Choroid plexus epithelial cell (primary cell): ENCODE data around the gene PIK3IP1.

Source experiments
- DNase-seq: peaks from one replicate; pipeline ENCODE4 v3.0.0-alpha.2; 2010; ENCODE audit warnings: low read depth
- H3K4me3 ChIP-seq: 2 replicates; pipeline ENCODE4 v1.5.1; 2011; ENCODE audit warnings: low read depth, mild to moderate bottlenecking, control low read depth, low read length, moderate library complexity
- TF ChIP-seq, protein P1 (sequence below): conservative IDR thresholded peaks from 2 replicates; pipeline ENCODE4 v1.5.1; 2011; ENCODE audit warnings: low read depth, mild to moderate bottlenecking, control low read depth, inconsistent platforms, low read length, moderate library complexity

Gene PIK3IP1

DNA sequence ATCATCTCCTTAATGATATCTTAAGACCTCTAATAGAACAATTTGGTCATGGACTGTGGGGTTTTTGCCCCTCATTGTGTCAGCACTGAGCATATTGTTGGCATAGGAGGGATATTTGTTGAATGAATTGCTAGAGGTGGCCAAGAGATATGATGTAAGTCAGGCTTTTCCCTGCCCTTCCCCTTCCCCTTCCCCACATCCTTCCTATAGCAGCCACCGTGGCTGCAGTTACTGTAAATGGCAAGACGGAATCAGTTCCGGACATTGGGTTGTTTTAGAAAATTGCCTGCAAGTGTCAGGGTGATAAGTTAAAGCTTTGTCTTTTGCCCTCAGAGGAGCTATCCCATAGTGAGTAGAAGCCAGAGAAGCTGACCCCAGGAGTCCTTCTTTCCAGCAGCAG, 57.2 kb downstream of the PIK3IP1 start:
- peak; percentile 19 for DNase-seq
- H3K4me3 ChIP-seq: no peak overlapping the region
- TF ChIP-seq, protein P1, sequence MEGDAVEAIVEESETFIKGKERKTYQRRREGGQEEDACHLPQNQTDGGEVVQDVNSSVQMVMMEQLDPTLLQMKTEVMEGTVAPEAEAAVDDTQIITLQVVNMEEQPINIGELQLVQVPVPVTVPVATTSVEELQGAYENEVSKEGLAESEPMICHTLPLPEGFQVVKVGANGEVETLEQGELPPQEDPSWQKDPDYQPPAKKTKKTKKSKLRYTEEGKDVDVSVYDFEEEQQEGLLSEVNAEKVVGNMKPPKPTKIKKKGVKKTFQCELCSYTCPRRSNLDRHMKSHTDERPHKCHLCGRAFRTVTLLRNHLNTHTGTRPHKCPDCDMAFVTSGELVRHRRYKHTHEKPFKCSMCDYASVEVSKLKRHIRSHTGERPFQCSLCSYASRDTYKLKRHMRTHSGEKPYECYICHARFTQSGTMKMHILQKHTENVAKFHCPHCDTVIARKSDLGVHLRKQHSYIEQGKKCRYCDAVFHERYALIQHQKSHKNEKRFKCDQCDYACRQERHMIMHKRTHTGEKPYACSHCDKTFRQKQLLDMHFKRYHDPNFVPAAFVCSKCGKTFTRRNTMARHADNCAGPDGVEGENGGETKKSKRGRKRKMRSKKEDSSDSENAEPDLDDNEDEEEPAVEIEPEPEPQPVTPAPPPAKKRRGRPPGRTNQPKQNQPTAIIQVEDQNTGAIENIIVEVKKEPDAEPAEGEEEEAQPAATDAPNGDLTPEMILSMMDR: no peak

DNA sequence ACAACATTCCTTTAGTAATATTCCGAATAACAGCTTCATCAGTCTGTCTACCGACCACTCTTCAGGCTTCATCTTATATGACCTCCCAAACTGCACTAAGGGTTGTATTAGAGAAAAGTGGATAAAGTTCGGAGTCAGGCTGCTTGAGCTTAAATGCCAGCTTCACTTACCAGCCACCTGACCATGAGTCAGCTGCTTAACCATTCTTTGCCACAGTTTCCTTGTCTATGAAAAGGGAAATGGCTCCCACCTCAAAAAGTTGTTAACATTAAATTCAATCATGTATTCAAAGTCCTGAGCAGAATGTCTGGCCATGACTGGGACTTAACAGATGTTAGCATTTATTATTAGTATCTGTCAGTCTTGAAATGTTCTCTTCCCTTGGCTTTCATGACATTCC, 59.3 kb downstream of the PIK3IP1 start:
- no peak for DNase-seq

More for the DNA sequence above, 59.3 kb downstream of the PIK3IP1 start:
- TF ChIP-seq, protein P1: no peak
- no peak overlapping the region for H3K4me3 ChIP-seq
